ENCODE results near the gene PRMT2. TPM values are rescaled to one million over a fixed set of nuclear protein-coding genes. Genes with fewer than 3 reads are reported as not detected.

Gene PRMT2
- total and polyA plus RNA-seq, 12 donors: 31.2 to 70.1 (median 54.2) TPM

GRCh38 chr21:46617267-46618051 is 18.0 kb upstream of the PRMT2 start:
- peak in 1 of 8 donors; percentile 44 for ATAC-seq
- 58 to 66% methylated on average over 6 of the region's 6 CpGs for WGBS, 2 donors

DNA sequence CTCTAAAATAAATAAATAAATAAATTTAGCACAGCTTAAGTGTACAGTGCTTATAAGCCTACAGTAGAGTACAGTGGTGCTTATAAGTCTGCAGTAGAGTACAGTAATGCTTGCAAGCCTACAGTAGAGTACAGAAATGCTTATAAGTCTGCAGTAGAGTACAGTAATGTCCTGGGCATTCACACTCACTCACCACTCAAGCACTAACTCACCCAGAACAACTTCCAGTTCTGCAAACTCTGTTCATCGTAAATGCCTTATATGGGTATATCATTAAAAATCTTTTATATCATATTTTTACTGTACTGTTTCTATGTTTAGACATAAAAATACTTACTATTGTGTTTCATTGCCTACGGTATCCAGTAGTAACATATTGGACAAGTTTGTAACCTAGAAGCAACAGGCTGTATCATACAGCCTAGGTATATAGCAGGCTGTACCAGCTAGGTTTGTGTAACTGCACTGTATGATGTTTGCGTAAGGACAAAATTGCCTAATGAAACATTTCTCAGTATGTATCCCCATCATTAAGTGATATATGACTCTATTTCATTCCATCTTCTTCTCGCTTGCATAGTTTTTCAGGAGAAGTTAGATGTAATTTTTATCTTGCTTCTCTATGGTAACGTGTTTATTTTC is 16.6 kb upstream of the PRMT2 start:
- no peak overlapping the region for H3K4me3 ChIP-seq
- no peaks in the 10 kb centered on the region for H3K27me3 ChIP-seq
- TF ChIP-seq CTCF (IDR thresholded peaks at IDR 0.05): no peak
- H3K27ac ChIP-seq: no peak overlapping the region
- peaks cover 0 to 34% (median 0%) of the 10 kb centered on the region in 9 donors for H3K4me1 ChIP-seq
- ATAC-seq (no peak), DNase-seq (no peak)
- intact Hi-C loops (cut with DNase I): no loop called here
- H3K36me3 ChIP-seq: no peaks in the 10 kb centered on the region
- WGBS, 2 donors: 93 to 96% methylated on average over 5 of the region's 5 CpGs
- peaks cover 0 to 4% (median 0%) of the 10 kb centered on the region in 11 donors for H3K9me3 ChIP-seq

More at GRCh38 chr21:46617267-46618051, 18.0 kb upstream of the PRMT2 start:
- TF ChIP-seq CTCF (IDR thresholded peaks at IDR 0.05): no peak
- Histone ChIP-seq H3K36me3 (no peaks in the 10 kb centered on the region), H3K4me1 (peaks cover 0 to 22% (median 0%) of the 10 kb centered on the region in 9 donors), H3K27me3 (no peaks in the 10 kb centered on the region), H3K9me3 (peaks cover 0 to 4% (median 0%) of the 10 kb centered on the region in 11 donors), H3K4me3 (no peak overlapping the region), H3K27ac (no peak overlapping the region)
- intact Hi-C loops (cut with DNase I): no loop called here
- no peak for DNase-seq

DNA sequence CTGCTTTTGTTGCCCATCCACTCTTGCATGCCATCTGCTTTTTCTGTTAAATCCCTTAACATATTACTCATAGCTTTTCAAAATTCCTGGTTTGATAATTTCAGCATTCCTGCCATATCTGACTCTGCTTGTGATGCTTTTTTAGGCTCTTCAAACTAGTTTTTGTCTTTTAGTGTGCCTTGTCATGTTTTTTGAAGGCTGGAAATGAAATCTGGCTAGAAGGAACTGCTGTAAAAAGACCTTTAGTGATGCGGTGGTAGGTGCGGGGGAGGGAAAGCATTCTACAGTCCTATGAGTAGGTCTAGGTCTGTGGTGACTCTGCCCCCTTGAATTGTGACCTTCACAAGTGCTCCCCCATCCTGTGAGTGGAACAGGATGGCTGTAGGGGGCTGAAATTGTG is 15.6 kb upstream of the PRMT2 start:
- ATAC-seq (no peak), DNase-seq (no peak)
- H3K4me3 ChIP-seq: no peak overlapping the region
- no peak overlapping the region for H3K27ac ChIP-seq
- intact Hi-C loops (cut with DNase I): no loop called here
- peaks cover 0 to 34% (median 0%) of the 10 kb centered on the region in 9 donors for H3K4me1 ChIP-seq
- no peaks in the 10 kb centered on the region for H3K27me3 ChIP-seq
- TF ChIP-seq CTCF (IDR thresholded peaks at IDR 0.05): no peak
- H3K9me3 ChIP-seq: peaks cover 0 to 4% (median 0%) of the 10 kb centered on the region in 11 donors
- H3K36me3 ChIP-seq: no peaks in the 10 kb centered on the region
- 86 to 89% methylated on average over 2 of the region's 2 CpGs for WGBS, 2 donors

- Histone ChIP-seq H3K9me3 (peaks cover 0 to 14% (median 6%) of the 10 kb centered on the region in 11 donors), H3K27ac (peak overlapping the region in 1 of 10 donors; percentile 78), H3K4me1 (peaks cover 0 to 34% (median 0%) of the 10 kb centered on the region in 9 donors), H3K4me3 (no peak overlapping the region), H3K36me3 (no peaks in the 10 kb centered on the region), H3K27me3 (no peaks in the 10 kb centered on the region)
- WGBS, 2 donors: 91 to 93% methylated on average over 7 of the region's 7 CpGs
- no peak for ATAC-seq
- intact Hi-C loops (cut with DNase I): no loop called here
- no peak for DNase-seq
- TF ChIP-seq CTCF (IDR thresholded peaks at IDR 0.05): no peak
These were observed 14.6 kb upstream of the PRMT2 start for GRCh38 chr21:46620846-46621245.

Data from heart right ventricle (tissue), 16 donors.